Thymus (tissue), 11 donors: ENCODE results near the gene MRPS23. TPM values are rescaled to one million over a fixed set of nuclear protein-coding genes. Genes with fewer than 3 reads are reported as not detected.

Experiments
- DNase-seq, 9 donors: peaks; one replicate each; pipeline ENCODE4 v3.0.0-alpha.2; 2013; ENCODE audit warnings: low spot score in 9 of 9, low read depth in 6 of 9, missing footprints in 1 of 9
- H3K27ac ChIP-seq, 2 donors: one replicate each; pipeline ENCODE4 v1.5.1; 2013; ENCODE audit warnings: control low read depth in 1 of 2, low read depth in 1 of 2, low read length in 1 of 2, mild to moderate bottlenecking in 1 of 2, moderate library complexity in 1 of 2
- H3K27me3 ChIP-seq, 2 donors: one replicate each; pipeline ENCODE4 v1.5.1; 2013; ENCODE audit warnings: low read length in 1 of 2; ENCODE audit not compliant: control insufficient read depth in 2 of 2, insufficient read depth in 1 of 2
- H3K36me3 ChIP-seq, 2 donors: one replicate each; pipeline ENCODE4 v1.5.1; 2013; ENCODE audit warnings: low read length in 1 of 2, mild to moderate bottlenecking in 1 of 2, moderate library complexity in 1 of 2; ENCODE audit not compliant: control insufficient read depth in 2 of 2, insufficient read depth in 2 of 2
- H3K4me1 ChIP-seq, 2 donors: one replicate each; pipeline ENCODE4 v1.5.1; 2013; ENCODE audit warnings: low read length in 2 of 2; ENCODE audit not compliant: control insufficient read depth in 2 of 2, insufficient read depth in 2 of 2
- H3K4me3 ChIP-seq, 2 donors: one replicate each; pipeline ENCODE4 v1.5.1; 2013; ENCODE audit warnings: low read length in 2 of 2, control low read depth in 1 of 2, mild to moderate bottlenecking in 1 of 2
- H3K9me3 ChIP-seq, 2 donors: one replicate each; pipeline ENCODE4 v1.5.1; 2013; ENCODE audit warnings: low read length in 1 of 2, mild to moderate bottlenecking in 1 of 2; ENCODE audit not compliant: control insufficient read depth in 2 of 2, insufficient read depth in 1 of 2
- WGBS: extraction: QIAGEN DNeasy Blood & Tissue Kit; methylation state at CpG from one replicate; pipeline ENCODE4 v1.1.7; 2013; 5-methylcytosine and 5-hydroxymethylcytosine counted together
- polyA plus RNA-seq: library from polyadenylated mRNA; stranded (reverse); fragments of 200-250 nt; gene quantifications from one replicate; pipeline ENCODE4 v1.2.3, GENCODE V29; 2013
- total RNA-seq: library from RNA; stranded (reverse); fragments of 120-200 nt; gene quantifications from one replicate; pipeline ENCODE4 v1.2.4, GENCODE V29; 2013
- donor health status: healthy.

The MRPS23 gene
- total and polyA plus RNA-seq, 2 donors: 22.7 to 50.8 TPM

GRCh38 chr17:57874434-57875289 lies 24.8 kb upstream of the MRPS23 start:
- Histone ChIP-seq H3K4me3 (no peak overlapping the region), H3K27ac (peak overlapping the region; percentile 72 to 76), H3K4me1 (peaks cover 11 to 62% of the 10 kb centered on the region in 2 donors), H3K36me3 (no peaks in the 10 kb centered on the region), H3K27me3 (peaks cover 0 to 14% of the 10 kb centered on the region in 2 donors), H3K9me3 (no peaks in the 10 kb centered on the region)
- peak in 1 of 9 donors; percentile 63 for DNase-seq
- WGBS: 6% methylated on average over 33 of the region's 33 CpGs

- no peak for DNase-seq
- Histone ChIP-seq H3K27me3 (peaks cover 0 to 14% of the 10 kb centered on the region in 2 donors), H3K4me3 (no peak overlapping the region), H3K9me3 (no peaks in the 10 kb centered on the region), H3K4me1 (peaks cover 10 to 63% of the 10 kb centered on the region in 2 donors), H3K36me3 (no peaks in the 10 kb centered on the region), H3K27ac (peak overlapping the region in 1 of 2 donors; percentile 76)
- 13% methylated on average over 7 of the region's 7 CpGs for WGBS
Measured at GRCh38 chr17:57874058-57874419, 24.2 kb upstream of the MRPS23 start.

GRCh38 chr17:57873261-57874057 lies 23.6 kb upstream of the MRPS23 start:
- no peak overlapping the region for H3K27ac ChIP-seq
- peaks cover 11 to 69% of the 10 kb centered on the region in 2 donors for H3K4me1 ChIP-seq
- no peaks in the 10 kb centered on the region for H3K36me3 ChIP-seq
- peaks cover 0 to 17% of the 10 kb centered on the region in 2 donors for H3K27me3 ChIP-seq
- H3K4me3 ChIP-seq: no peak overlapping the region
- no peaks in the 10 kb centered on the region for H3K9me3 ChIP-seq
- WGBS: 79% methylated on average over 16 of the region's 16 CpGs
- DNase-seq: no peak

GRCh38 chr17:57872536-57872935 lies 22.7 kb upstream of the MRPS23 start:
- WGBS: 36% methylated on average over 14 of the region's 14 CpGs
- peaks cover 20 to 79% of the 10 kb centered on the region in 2 donors for H3K4me1 ChIP-seq
- H3K4me3 ChIP-seq: no peak overlapping the region
- peaks cover 0 to 20% of the 10 kb centered on the region in 2 donors for H3K27me3 ChIP-seq
- H3K27ac ChIP-seq: no peak overlapping the region
- DNase-seq: no peak
- peaks cover 0 to 3% of the 10 kb centered on the region in 2 donors for H3K9me3 ChIP-seq
- H3K36me3 ChIP-seq: no peaks in the 10 kb centered on the region

GRCh38 chr17:57871863-57872262 lies 22.0 kb upstream of the MRPS23 start:
- Histone ChIP-seq H3K36me3 (no peaks in the 10 kb centered on the region), H3K4me3 (no peak overlapping the region)
- WGBS: 88% methylated on average over 8 of the region's 8 CpGs

GRCh38 chr17:57871155-57871554 lies 21.3 kb upstream of the MRPS23 start:
- no peak for DNase-seq
- no peak overlapping the region for H3K4me3 ChIP-seq
- H3K4me1 ChIP-seq: peaks cover 22 to 78% of the 10 kb centered on the region in 2 donors
- WGBS: 97% methylated on average over 7 of the region's 7 CpGs
- H3K27me3 ChIP-seq: peaks cover 0 to 20% of the 10 kb centered on the region in 2 donors
- no peak overlapping the region for H3K27ac ChIP-seq
- peaks cover 0 to 3% of the 10 kb centered on the region in 2 donors for H3K9me3 ChIP-seq
- no peaks in the 10 kb centered on the region for H3K36me3 ChIP-seq

More at GRCh38 chr17:57871863-57872262, 22.0 kb upstream of the MRPS23 start:
- Histone ChIP-seq H3K27ac (no peak overlapping the region), H3K27me3 (peaks cover 0 to 20% of the 10 kb centered on the region in 2 donors), H3K4me1 (peaks cover 22 to 82% of the 10 kb centered on the region in 2 donors), H3K9me3 (peaks cover 0 to 3% of the 10 kb centered on the region in 2 donors)
- DNase-seq: no peak

GRCh38 chr17:57870283-57870635 lies 20.4 kb upstream of the MRPS23 start:
- no peak for DNase-seq
- Histone ChIP-seq H3K27ac (no peak overlapping the region), H3K4me1 (peaks cover 22 to 70% of the 10 kb centered on the region in 2 donors), H3K27me3 (peaks cover 0 to 20% of the 10 kb centered on the region in 2 donors), H3K9me3 (peaks cover 0 to 3% of the 10 kb centered on the region in 2 donors), H3K36me3 (no peaks in the 10 kb centered on the region), H3K4me3 (no peak overlapping the region)

GRCh38 chr17:57869617-57870282 lies 19.9 kb upstream of the MRPS23 start:
- WGBS: 99% methylated on average over 9 of the region's 9 CpGs
- no peak overlapping the region for H3K27ac ChIP-seq
- no peaks in the 10 kb centered on the region for H3K36me3 ChIP-seq
- H3K4me1 ChIP-seq: peaks cover 19 to 65% of the 10 kb centered on the region in 2 donors
- no peak overlapping the region for H3K4me3 ChIP-seq
- H3K27me3 ChIP-seq: peaks cover 0 to 17% of the 10 kb centered on the region in 2 donors
- H3K9me3 ChIP-seq: peaks cover 0 to 3% of the 10 kb centered on the region in 2 donors
- no peak for DNase-seq
